MCF 10A (cell line): ENCODE results near the gene DOHH. TPM values are rescaled to one million over a fixed set of nuclear protein-coding genes. Genes with fewer than 3 reads are reported as not detected.
A peak's percentile ranks its signal among the peaks of the same experiment; 100 is the strongest.

ENCODE experiments used
- BruUV-seq: library from RNA; stranded (reverse); fragments of 400-500 nt; replicated peaks from 2 replicates; lab custom pipeline; 2021; lab: Mats Ljungman, UMichigan
- CTCF ChIA-PET: fragments of 300-600 bp; sonication (Branson Sonifier 250); formaldehyde crosslinking; extraction: SDS; loops from one replicate; lab custom pipeline; 2021; ENCODE audit warnings: antibody characterized with exemption, inconsistent platforms; lab: Yijun Ruan, JAX
- POLR2A ChIA-PET: fragments of 300-600, 350-650 bp; sonication (Branson Sonifier 250); formaldehyde crosslinking; extraction: SDS; loops from one replicate; lab custom pipeline; 2020; ENCODE audit warnings: antibody characterized with exemption, inconsistent platforms; lab: Yijun Ruan, JAX
- DNase-seq: peaks from one replicate; pipeline ENCODE4 v3.0.0-alpha.2; 2018; ENCODE audit not compliant: unreplicated experiment
- H3K27ac Mint-ChIP-seq: one replicate; pipeline ENCODE4 v1.8.0; 2022; ENCODE audit warnings: mild to moderate bottlenecking, low read depth, mixed read lengths; ENCODE audit not compliant: unreplicated experiment
- H3K27me3 Mint-ChIP-seq: one replicate; pipeline ENCODE4 v1.8.0; 2022; ENCODE audit warnings: mixed read lengths; ENCODE audit not compliant: insufficient read depth, unreplicated experiment
- H3K36me3 Mint-ChIP-seq: one replicate; pipeline ENCODE4 v1.8.0; 2022; ENCODE audit warnings: mild to moderate bottlenecking, moderate library complexity, mixed read lengths; ENCODE audit not compliant: insufficient read depth, unreplicated experiment
- H3K4me1 Mint-ChIP-seq: one replicate; pipeline ENCODE4 v1.8.0; 2022; ENCODE audit warnings: mixed read lengths; ENCODE audit not compliant: insufficient read depth, unreplicated experiment
- H3K4me3 Mint-ChIP-seq: one replicate; pipeline ENCODE4 v1.8.0; 2022; ENCODE audit warnings: mild to moderate bottlenecking, moderate library complexity, mixed read lengths; ENCODE audit not compliant: unreplicated experiment
- H3K9me3 Mint-ChIP-seq: one replicate; pipeline ENCODE4 v1.8.0; 2022; ENCODE audit warnings: mixed read lengths; ENCODE audit not compliant: unreplicated experiment
- CTCF ChIP-seq: fragments of 200-600 bp; IDR thresholded peaks from one replicate; pipeline ENCODE4 v1.8.0; 2022; ENCODE audit warnings: antibody characterized with exemption, mild to moderate bottlenecking; ENCODE audit not compliant: unreplicated experiment
- intact Hi-C: fragments of 100-400 bp; cut with micrococcal nuclease; formaldehyde crosslinking; loops from 2 replicates; pipeline ENCODE4 v1.14.1; 2022
- total RNA-seq: library from RNA; stranded (reverse); gene quantifications from 2 replicates; pipeline ENCODE4 v1.2.3, GENCODE V29; 2022

DOHH gene
- total RNA-seq, 1 experiment from 2014 or later: 16.3 TPM

GRCh38 chr19:3506384-3507340, 6.2 kb upstream of the DOHH start:
- no peak for TF ChIP-seq CTCF
- intact Hi-C loops: no loop called here
- peak overlapping the region; percentile 97 for H3K27ac Mint-ChIP-seq
- H3K4me3 Mint-ChIP-seq: peak overlapping the region; percentile 83
- H3K9me3 Mint-ChIP-seq: no peaks in the 10 kb centered on the region
- H3K4me1 Mint-ChIP-seq: peaks cover 19% of the 10 kb centered on the region
- no peaks in the 10 kb centered on the region for H3K27me3 Mint-ChIP-seq
- ChIA-PET CTCF (no interaction called here), POLR2A (interaction anchor here (0.7 to 1.0 kb wide), 5 partner anchors 32 to 1854 kb away, joined by 3 to 4 read pairs (median 3); partner anchors contain the start of genes DAPK3, MFSD12 and TCF3)
- BruUV-seq: no TSS peak
- peak; percentile 25 for DNase-seq
- peaks cover 6% of the 10 kb centered on the region for H3K36me3 Mint-ChIP-seq

- BruUV-seq: TSS peak; percentile 88
- Mint-ChIP-seq H3K27ac (peak within 1 kb of the TSS; percentile 97), H3K36me3 (peaks cover 6% of the 10 kb centered on the region), H3K27me3 (no peaks in the 10 kb centered on the region), H3K9me3 (no peaks in the 10 kb centered on the region), H3K4me1 (peaks cover 23% of the 10 kb centered on the region), H3K4me3 (peak within 1 kb of the TSS; percentile 83)
- CTCF ChIA-PET: no interaction called here
- peak; percentile 99 for DNase-seq
- no peak for TF ChIP-seq CTCF
- intact Hi-C loops: no loop called here
- POLR2A ChIA-PET: interaction anchor here (0.9 to 1.0 kb wide), 2 partner anchors 465 to 1854 kb away, joined by 3 read pairs; partner anchors contain the start of genes DAPK3 and TCF3
Observed at GRCh38 chr19:3505598-3506383, 5.3 kb upstream of the DOHH start, which contains the start of gene FZR1. Gene FZR1, plus strand, starts transcription at chr19:3506311. Its CDS starts 16,679 bp downstream, at chr19:3522990.

- H3K9me3 Mint-ChIP-seq: no peaks in the 10 kb centered on the region
- peaks cover 10% of the 10 kb centered on the region for H3K36me3 Mint-ChIP-seq
- no peak for DNase-seq
- TF ChIP-seq CTCF: no peak
- ChIA-PET CTCF (interaction anchor here (0.6 to 1.0 kb wide), 2 partner anchors 18 to 178 kb away, joined by 3 read pairs; no protein-coding TSS in a partner anchor), POLR2A (no interaction called here)
- H3K4me1 Mint-ChIP-seq: peaks cover 20% of the 10 kb centered on the region
- H3K4me3 Mint-ChIP-seq: peak overlapping the region; percentile 83
- peak overlapping the region; percentile 97 for H3K27ac Mint-ChIP-seq
- intact Hi-C loops: no loop called here
- no TSS peak for BruUV-seq
- H3K27me3 Mint-ChIP-seq: no peaks in the 10 kb centered on the region
Observed at GRCh38 chr19:3504735-3505134, 4.3 kb upstream of the DOHH start.
